Vagina (tissue), 2 donors: ENCODE measurements around the gene SERPINH1.

Experiments
- POLR2A ChIP-seq, 2 donors: fragments of 450-650 bp; IDR thresholded peaks; one replicate each; pipeline ENCODE4 v1.6.1; 2017; ENCODE audit warnings: antibody characterized with exemption in 2 of 2, mild to moderate bottlenecking in 2 of 2, moderate library complexity in 2 of 2
- POLR2AphosphoS5 ChIP-seq, 2 donors: sonication (generic); formaldehyde crosslinking; IDR thresholded peaks; one replicate each; pipeline ENCODE4 v1.9.0; 2017; ENCODE audit warnings: antibody characterized with exemption in 2 of 2, mild to moderate bottlenecking in 2 of 2, low read depth in 1 of 2; ENCODE audit not compliant: insufficient read depth in 1 of 2
- TF ChIP-seq, protein P1 (sequence below), 3 experiments: fragments of 450-650 bp in 2 of 3; fragments of 200-600 bp in 1 of 3; sonication (generic) in 1 of 3; IDR thresholded peaks; one replicate each; pipeline ENCODE4 v1.5.1; 2017 to 2019; ENCODE audit warnings: antibody characterized with exemption in 3 of 3, mild to moderate bottlenecking in 2 of 3, moderate library complexity in 2 of 3

DNA sequence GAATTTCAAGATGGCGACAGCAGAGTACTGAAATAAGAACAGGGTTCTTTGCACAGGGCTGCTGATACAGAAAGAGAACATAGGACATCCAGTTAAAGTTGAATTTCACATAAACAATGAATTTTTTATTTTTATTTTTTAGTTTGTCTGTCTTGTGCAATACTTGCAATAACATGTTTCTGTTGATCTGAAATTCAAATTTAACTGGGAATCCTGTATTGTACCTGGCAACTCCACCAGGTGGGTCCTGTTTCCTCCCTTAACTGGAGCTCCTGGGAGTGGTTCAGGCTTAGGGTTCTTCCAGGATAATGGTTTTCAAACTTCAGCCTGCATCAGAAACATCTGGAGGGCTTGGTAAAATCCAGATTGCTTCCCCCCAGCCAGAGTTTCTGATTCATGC, 14.9 kb upstream of the SERPINH1 start:
- TF ChIP-seq, protein P1, sequence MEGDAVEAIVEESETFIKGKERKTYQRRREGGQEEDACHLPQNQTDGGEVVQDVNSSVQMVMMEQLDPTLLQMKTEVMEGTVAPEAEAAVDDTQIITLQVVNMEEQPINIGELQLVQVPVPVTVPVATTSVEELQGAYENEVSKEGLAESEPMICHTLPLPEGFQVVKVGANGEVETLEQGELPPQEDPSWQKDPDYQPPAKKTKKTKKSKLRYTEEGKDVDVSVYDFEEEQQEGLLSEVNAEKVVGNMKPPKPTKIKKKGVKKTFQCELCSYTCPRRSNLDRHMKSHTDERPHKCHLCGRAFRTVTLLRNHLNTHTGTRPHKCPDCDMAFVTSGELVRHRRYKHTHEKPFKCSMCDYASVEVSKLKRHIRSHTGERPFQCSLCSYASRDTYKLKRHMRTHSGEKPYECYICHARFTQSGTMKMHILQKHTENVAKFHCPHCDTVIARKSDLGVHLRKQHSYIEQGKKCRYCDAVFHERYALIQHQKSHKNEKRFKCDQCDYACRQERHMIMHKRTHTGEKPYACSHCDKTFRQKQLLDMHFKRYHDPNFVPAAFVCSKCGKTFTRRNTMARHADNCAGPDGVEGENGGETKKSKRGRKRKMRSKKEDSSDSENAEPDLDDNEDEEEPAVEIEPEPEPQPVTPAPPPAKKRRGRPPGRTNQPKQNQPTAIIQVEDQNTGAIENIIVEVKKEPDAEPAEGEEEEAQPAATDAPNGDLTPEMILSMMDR (IDR thresholded peaks at IDR 0.05) = no peak
- TF ChIP-seq POLR2A (IDR thresholded peaks at IDR 0.05) (no peak), POLR2AphosphoS5 (IDR thresholded peaks at IDR 0.05; ENCODE audit: insufficient read depth in 1 of 2, low read depth in 1 of 2) (no peak)
